Hepatocyte (in vitro differentiated cells): ENCODE data around the gene TACC3. TPM values are rescaled to one million over a fixed set of nuclear protein-coding genes. Genes with fewer than 3 reads are reported as not detected.

Source experiments
- DNase-seq: peaks from one replicate; pipeline ENCODE4 v3.0.0-alpha.2; 2016; ENCODE audit warnings: low spot score
- H2AFZ ChIP-seq: fragments of 200-600 bp; sonication (generic); 2 replicates; pipeline ENCODE4 v1.6.0; 2016; ENCODE audit warnings: antibody characterized with exemption, mild to moderate bottlenecking
- H3K27ac ChIP-seq: fragments of 200-600 bp; sonication (generic); 2 replicates; pipeline ENCODE4 v1.5.1; 2016; ENCODE audit warnings: mild to moderate bottlenecking
- H3K27me3 ChIP-seq: fragments of 200-600 bp; sonication (generic); 2 replicates; pipeline ENCODE4 v1.6.1; 2016
- H3K36me3 ChIP-seq: fragments of 200-600 bp; sonication (generic); replicated peaks from 2 replicates; pipeline ENCODE4 v1.5.1; 2016; ENCODE audit warnings: low read depth; ENCODE audit not compliant: insufficient read depth
- H3K4me1 ChIP-seq: fragments of 200-600 bp; sonication (generic); 2 replicates; pipeline ENCODE4 v1.5.1; 2016; ENCODE audit warnings: mild to moderate bottlenecking, moderate library complexity; ENCODE audit not compliant: insufficient read depth
- H3K4me2 ChIP-seq: fragments of 200-600 bp; sonication (generic); 2 replicates; pipeline ENCODE4 v1.6.0; 2016
- H3K4me3 ChIP-seq: fragments of 200-600 bp; sonication (generic); 2 replicates; pipeline ENCODE4 v1.5.1; 2016; ENCODE audit warnings: mild to moderate bottlenecking
- H3K79me2 ChIP-seq: fragments of 200-600 bp; sonication (generic); 2 replicates; pipeline ENCODE4 v1.6.0; 2017; ENCODE audit warnings: mild to moderate bottlenecking
- H3K9me2 ChIP-seq: fragments of 200-600 bp; sonication (generic); replicated peaks from 2 replicates; pipeline ENCODE4 v1.6.0; 2017; ENCODE audit warnings: mild to moderate bottlenecking; ENCODE audit not compliant: insufficient read depth
- H3K9me3 ChIP-seq: fragments of 200-600 bp; sonication (generic); 2 replicates; pipeline ENCODE4 v1.5.1; 2016; ENCODE audit warnings: low read depth, mild to moderate bottlenecking
- H4K20me1 ChIP-seq: fragments of 200-600 bp; sonication (generic); 2 replicates; pipeline ENCODE4 v1.6.0; 2016; ENCODE audit warnings: mild to moderate bottlenecking; ENCODE audit not compliant: insufficient read depth, poor library complexity, severe bottlenecking
- CTCF ChIP-seq: fragments of 200-600 bp; sonication (generic); IDR thresholded peaks from 2 replicates; pipeline ENCODE4 v1.5.1; 2016; ENCODE audit warnings: antibody characterized with exemption, mild to moderate bottlenecking; ENCODE audit not compliant: poor library complexity
- EZH2 ChIP-seq: fragments of 200-600 bp; sonication (generic); IDR thresholded peaks from 2 replicates; pipeline ENCODE4 v1.6.1; 2016; ENCODE audit warnings: antibody characterized with exemption, mild to moderate bottlenecking, borderline replicate concordance
- EZH2phosphoT487 ChIP-seq: fragments of 200-600 bp; sonication (generic); IDR thresholded peaks from one replicate; pipeline ENCODE4 v1.6.1; 2018; ENCODE audit warnings: antibody characterized with exemption, mild to moderate bottlenecking, low read depth, moderate library complexity; ENCODE audit not compliant: unreplicated experiment, severe bottlenecking
- WGBS: methylation state at CpG from one replicate; pipeline ENCODE4 v1.1.6; 2016; ENCODE audit warnings: low lambda C conversion rate; ENCODE audit errors: missing lambda C conversion rate; 5-methylcytosine and 5-hydroxymethylcytosine counted together
- polyA plus RNA-seq: library from polyadenylated mRNA; unstranded; fragments of >200 nt; fragmentation: Nextera tagmentation; extraction: Ambion mirVana; gene quantifications from 2 replicates; pipeline ENCODE4 v1.2.1, GENCODE V29; 2016
- total RNA-seq: library from RNA; depleted of rRNA; stranded (reverse); fragments of >200 nt; gene quantifications from 2 replicates; pipeline ENCODE4 v1.2.3, GENCODE V29; 2014

Gene TACC3
- total and polyA plus RNA-seq, 2 experiments from 2014 or later = 9.3 to 14.8 TPM

DNA sequence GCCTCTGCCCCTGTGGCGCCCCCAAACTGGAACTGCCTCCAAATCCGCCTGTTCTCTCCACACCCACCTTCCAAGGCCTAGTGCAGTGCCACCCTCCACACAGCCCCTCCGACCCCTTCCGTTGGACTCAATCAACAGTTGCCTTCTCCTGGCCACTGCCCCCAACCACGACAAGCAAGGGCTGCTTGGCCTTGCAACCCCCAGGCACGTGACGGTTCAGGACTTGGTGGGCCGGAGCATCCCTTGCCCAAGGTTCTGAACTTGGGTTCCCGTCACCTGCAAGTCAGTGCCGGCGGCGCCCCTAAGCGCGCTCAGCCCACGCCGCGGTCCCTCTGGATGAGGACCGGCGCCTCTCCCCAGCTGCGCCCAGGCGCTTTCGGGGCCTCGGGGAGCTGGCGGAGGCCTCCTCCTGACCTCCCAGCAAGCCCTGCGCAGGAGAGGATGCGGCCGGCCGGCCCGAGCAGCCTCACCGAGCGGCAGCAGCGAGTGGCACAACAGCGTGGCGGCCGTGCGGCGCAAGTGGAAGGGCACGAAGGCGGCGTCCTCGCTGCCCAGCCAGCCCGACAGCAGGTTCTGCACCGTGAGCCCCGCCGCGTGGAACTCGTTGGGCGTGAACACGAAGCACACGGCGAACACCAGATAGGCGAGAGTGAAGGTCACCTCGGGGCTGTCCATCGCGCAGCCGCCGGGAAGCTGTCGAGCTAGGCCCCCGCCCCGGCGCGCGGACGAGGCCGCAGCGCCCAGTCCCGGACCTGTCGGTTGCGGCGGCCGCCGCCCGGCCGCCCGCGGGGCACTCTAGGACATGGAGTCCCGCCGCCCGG lies 948 bp upstream of the TACC3 start:
- WGBS = 6% methylated on average over 49 of the region's 79 CpGs
- DNase-seq = peak; percentile 77
- TF ChIP-seq CTCF (no peak), EZH2phosphoT487 (no peak), EZH2 (no peak)
- peak overlapping the region; percentile 97 for H3K4me2 ChIP-seq
- peak overlapping the region; percentile 90 for H3K27ac ChIP-seq
- peaks cover 61% of the 10 kb centered on the region for H3K79me2 ChIP-seq
- H3K4me1 ChIP-seq = peaks cover 14% of the 10 kb centered on the region
- peak overlapping the region; percentile 88 for H2AFZ ChIP-seq
- H3K9me3 ChIP-seq = no peaks in the 10 kb centered on the region
- no peaks in the 10 kb centered on the region for H3K36me3 ChIP-seq
- H3K27me3 ChIP-seq = no peaks in the 10 kb centered on the region
- H3K4me3 ChIP-seq = peak overlapping the region; percentile 91
- H3K9me2 ChIP-seq = no peaks in the 10 kb centered on the region
- no peaks in the 10 kb centered on the region for H4K20me1 ChIP-seq

GRCh38 chr4:1721666-1722550 lies 587 bp downstream of the TACC3 start:
- Histone ChIP-seq H3K4me3 (peak overlapping the region; percentile 22), H3K9me3 (no peaks in the 10 kb centered on the region), H3K27ac (no peak overlapping the region), H3K27me3 (no peaks in the 10 kb centered on the region), H3K36me3 (no peaks in the 10 kb centered on the region), H4K20me1 (no peaks in the 10 kb centered on the region), H2AFZ (no peak overlapping the region), H3K79me2 (peaks cover 54% of the 10 kb centered on the region), H3K9me2 (no peaks in the 10 kb centered on the region), H3K4me1 (peaks cover 14% of the 10 kb centered on the region), H3K4me2 (peak overlapping the region; percentile 92)
- TF ChIP-seq EZH2phosphoT487 (no peak), EZH2 (no peak), CTCF (no peak)
- WGBS = 6% methylated on average over 38 of the region's 61 CpGs
- DNase-seq = no peak

DNA sequence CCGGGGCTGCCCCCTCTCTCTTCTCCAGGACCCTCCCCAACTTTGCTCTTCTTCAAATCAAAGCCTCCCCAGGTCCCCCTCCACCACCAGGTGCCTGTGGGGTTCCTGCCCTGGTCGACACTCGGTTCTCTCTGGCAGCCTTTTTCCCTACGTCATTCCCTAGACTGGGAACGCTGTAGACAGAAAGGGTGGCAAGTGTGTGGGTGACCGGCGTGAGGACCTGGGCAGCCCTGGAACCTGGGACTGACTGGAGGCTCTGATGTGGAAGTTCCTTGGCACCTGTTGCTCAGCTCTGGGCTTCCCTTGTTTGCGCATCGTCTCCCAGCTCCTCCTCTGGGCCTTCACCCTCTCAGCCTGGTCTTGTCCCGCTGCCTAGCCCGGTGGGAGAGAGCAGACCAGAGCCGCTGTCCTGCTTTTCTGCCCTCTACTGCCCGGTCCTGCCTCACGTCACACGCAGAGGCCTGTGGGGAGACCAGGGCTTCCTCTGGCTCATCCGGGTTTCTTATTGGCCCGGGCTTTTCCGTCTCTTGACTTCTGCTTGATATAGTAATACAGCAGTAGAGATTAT lies 1.3 kb downstream of the TACC3 start:
- Histone ChIP-seq H3K79me2 (peaks cover 47% of the 10 kb centered on the region), H3K9me3 (no peaks in the 10 kb centered on the region), H3K27me3 (no peaks in the 10 kb centered on the region), H3K9me2 (no peaks in the 10 kb centered on the region), H3K27ac (no peak overlapping the region), H3K4me3 (no peak overlapping the region), H3K36me3 (no peaks in the 10 kb centered on the region), H3K4me1 (peaks cover 14% of the 10 kb centered on the region), H2AFZ (no peak overlapping the region), H3K4me2 (peak overlapping the region; percentile 92), H4K20me1 (no peaks in the 10 kb centered on the region)
- WGBS = 59% methylated on average over 18 of the region's 18 CpGs
- no peak for TF ChIP-seq EZH2phosphoT487
- no peak for TF ChIP-seq CTCF
- no peak for TF ChIP-seq EZH2
- DNase-seq = no peak
